Astrocyte (in vitro differentiated cells and primary cell): ENCODE measurements around the gene COX11. TPM values are rescaled to one million over a fixed set of nuclear protein-coding genes. Genes with fewer than 3 reads are reported as not detected.

Source experiments
- DNase-seq: peaks from one replicate; pipeline ENCODE4 v3.0.0-alpha.2; 2010; ENCODE audit warnings: low read depth
- FAIRE-seq: peaks from 2 replicates; lab custom pipeline; 2011; peaks lifted over from hg19 to GRCh38; lab: Jason Lieb, UNC
- H2AFZ ChIP-seq: 2 replicates; pipeline ENCODE4 v1.6.0; 2012; ENCODE audit warnings: low read depth, low read length, inconsistent platforms
- H3K27ac ChIP-seq: 2 replicates; pipeline ENCODE4 v1.5.1; 2011; ENCODE audit warnings: low read depth, low read length, inconsistent platforms
- H3K27me3 ChIP-seq: 2 replicates; pipeline ENCODE4 v1.6.0; 2011; ENCODE audit warnings: low read length, inconsistent platforms; ENCODE audit not compliant: insufficient read depth
- H3K36me3 ChIP-seq: 2 replicates; pipeline ENCODE4 v1.5.1; 2011; ENCODE audit warnings: low read length, inconsistent platforms; ENCODE audit not compliant: insufficient read depth
- H3K4me1 ChIP-seq: 2 replicates; pipeline ENCODE4 v1.5.1; 2011; ENCODE audit warnings: low read length, inconsistent platforms; ENCODE audit not compliant: insufficient read depth
- H3K4me2 ChIP-seq: 2 replicates; pipeline ENCODE4 v1.6.0; 2012; ENCODE audit warnings: low read length, inconsistent platforms
- H3K4me3 ChIP-seq: 2 replicates; pipeline ENCODE4 v1.5.1; 2011; ENCODE audit warnings: low read depth, mild to moderate bottlenecking, low read length, inconsistent platforms; ENCODE audit not compliant: insufficient read depth
- H3K79me2 ChIP-seq: 2 replicates; pipeline ENCODE4 v1.6.0; 2012; ENCODE audit warnings: mild to moderate bottlenecking, low read length, inconsistent platforms; ENCODE audit not compliant: insufficient read depth
- H3K9ac ChIP-seq: 2 replicates; pipeline ENCODE4 v1.6.0; 2012; ENCODE audit warnings: mild to moderate bottlenecking, low read length, inconsistent platforms
- H3K9me3 ChIP-seq: 2 replicates; pipeline ENCODE4 v1.5.1; 2012; ENCODE audit warnings: low read depth, mild to moderate bottlenecking, low read length, inconsistent platforms; ENCODE audit not compliant: insufficient read depth
- H4K20me1 ChIP-seq: 2 replicates; pipeline ENCODE4 v1.6.0; 2012; ENCODE audit warnings: low read length, inconsistent platforms; ENCODE audit not compliant: insufficient read depth
- H3K27ac Mint-ChIP-seq: one replicate; pipeline ENCODE4 v1.8.0; 2021; ENCODE audit warnings: mild to moderate bottlenecking, mixed read lengths; ENCODE audit not compliant: unreplicated experiment
- H3K27me3 Mint-ChIP-seq: one replicate; pipeline ENCODE4 v1.8.0; 2021; ENCODE audit warnings: low read depth, mixed read lengths; ENCODE audit not compliant: unreplicated experiment
- H3K36me3 Mint-ChIP-seq: one replicate; pipeline ENCODE4 v1.8.0; 2021; ENCODE audit warnings: low read depth, mixed read lengths; ENCODE audit not compliant: unreplicated experiment
- H3K4me1 Mint-ChIP-seq: one replicate; pipeline ENCODE4 v1.8.0; 2021; ENCODE audit warnings: low read depth, mixed read lengths; ENCODE audit not compliant: unreplicated experiment
- H3K4me3 Mint-ChIP-seq: one replicate; pipeline ENCODE4 v1.8.0; 2021; ENCODE audit warnings: mild to moderate bottlenecking, moderate library complexity, mixed read lengths; ENCODE audit not compliant: unreplicated experiment
- H3K9me3 Mint-ChIP-seq: one replicate; pipeline ENCODE4 v1.8.0; 2021; ENCODE audit warnings: mild to moderate bottlenecking, mixed read lengths; ENCODE audit not compliant: unreplicated experiment
- CTCF ChIP-seq: IDR thresholded peaks from 2 replicates; pipeline ENCODE4 v1.5.1; 2011; ENCODE audit warnings: low read depth, mild to moderate bottlenecking, inconsistent platforms, low read length, moderate library complexity; ENCODE audit not compliant: insufficient read depth
- EZH2 ChIP-seq: IDR thresholded peaks from 2 replicates; pipeline ENCODE4 v1.6.1; 2012; ENCODE audit warnings: mild to moderate bottlenecking, low read length, inconsistent platforms; ENCODE audit not compliant: insufficient read depth
- total RNA-seq: library from RNA; stranded (reverse); gene quantifications from 2 replicates; pipeline ENCODE4 v1.2.1, GENCODE V29; 2021

The COX11 gene
- total RNA-seq, 1 donor from 2014 or later: 36.4 TPM

GRCh38 chr17:54971901-54972300 is 3.4 kb upstream of the COX11 start:
- H3K27ac Mint-ChIP-seq: no peak overlapping the region

DNA sequence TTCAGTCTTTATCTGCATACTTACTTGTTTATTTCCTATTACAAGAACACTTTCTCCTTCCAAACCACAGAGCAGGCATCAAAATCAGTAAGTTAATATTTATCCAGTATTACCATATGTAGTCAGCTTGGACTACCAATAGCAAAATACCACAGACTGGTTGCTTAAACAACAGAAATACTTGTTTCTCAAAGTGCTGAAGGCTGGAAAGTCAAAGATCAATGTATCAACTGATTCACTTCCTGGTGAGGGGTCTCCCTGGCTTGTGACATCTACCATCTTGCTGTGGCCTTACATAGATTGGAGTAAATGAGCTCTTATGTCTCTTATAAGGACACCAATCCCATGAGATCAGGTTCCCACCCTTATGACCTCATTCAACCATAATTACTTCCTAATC is 2.7 kb upstream of the COX11 start:
- no peaks in the 10 kb centered on the region for H3K36me3 ChIP-seq
- no peaks in the 10 kb centered on the region for H3K27me3 ChIP-seq
- no peak for TF ChIP-seq EZH2
- no peak overlapping the region for H3K27ac Mint-ChIP-seq
- H3K9me3 Mint-ChIP-seq: no peaks in the 10 kb centered on the region
- H3K9ac ChIP-seq: no peak overlapping the region
- no peaks in the 10 kb centered on the region for H3K27me3 Mint-ChIP-seq
- peaks cover 12% of the 10 kb centered on the region for H3K4me1 Mint-ChIP-seq
- DNase-seq (no peak), FAIRE-seq (no peak)
- no peak overlapping the region for H3K4me3 Mint-ChIP-seq
- H3K9me3 ChIP-seq: no peaks in the 10 kb centered on the region
- peaks cover 18% of the 10 kb centered on the region for H4K20me1 ChIP-seq
- H3K4me3 ChIP-seq: no peak overlapping the region
- peaks cover 8% of the 10 kb centered on the region for H3K4me1 ChIP-seq
- no peak overlapping the region for H3K27ac ChIP-seq
- H2AFZ ChIP-seq: no peak overlapping the region
- peaks cover 86% of the 10 kb centered on the region for H3K79me2 ChIP-seq
- H3K36me3 Mint-ChIP-seq: peaks cover 4% of the 10 kb centered on the region
- H3K4me2 ChIP-seq: no peak overlapping the region

More at GRCh38 chr17:54971901-54972300, 3.4 kb upstream of the COX11 start:
- Histone ChIP-seq H3K4me3 (no peak overlapping the region), H3K9ac (no peak overlapping the region), H3K27me3 (no peaks in the 10 kb centered on the region), H3K4me2 (no peak overlapping the region), H3K36me3 (no peaks in the 10 kb centered on the region), H2AFZ (no peak overlapping the region), H3K9me3 (no peaks in the 10 kb centered on the region), H3K27ac (no peak overlapping the region), H3K79me2 (peaks cover 80% of the 10 kb centered on the region), H3K4me1 (peaks cover 8% of the 10 kb centered on the region), H4K20me1 (peaks cover 11% of the 10 kb centered on the region)
- H3K4me1 Mint-ChIP-seq: peaks cover 8% of the 10 kb centered on the region
- TF ChIP-seq CTCF: no peak
- no peak for TF ChIP-seq EZH2
- H3K36me3 Mint-ChIP-seq: peaks cover 4% of the 10 kb centered on the region
- FAIRE-seq: no peak
- H3K27me3 Mint-ChIP-seq: no peaks in the 10 kb centered on the region
- H3K9me3 Mint-ChIP-seq: no peaks in the 10 kb centered on the region
- H3K4me3 Mint-ChIP-seq: no peak overlapping the region
- no peak for DNase-seq

DNA sequence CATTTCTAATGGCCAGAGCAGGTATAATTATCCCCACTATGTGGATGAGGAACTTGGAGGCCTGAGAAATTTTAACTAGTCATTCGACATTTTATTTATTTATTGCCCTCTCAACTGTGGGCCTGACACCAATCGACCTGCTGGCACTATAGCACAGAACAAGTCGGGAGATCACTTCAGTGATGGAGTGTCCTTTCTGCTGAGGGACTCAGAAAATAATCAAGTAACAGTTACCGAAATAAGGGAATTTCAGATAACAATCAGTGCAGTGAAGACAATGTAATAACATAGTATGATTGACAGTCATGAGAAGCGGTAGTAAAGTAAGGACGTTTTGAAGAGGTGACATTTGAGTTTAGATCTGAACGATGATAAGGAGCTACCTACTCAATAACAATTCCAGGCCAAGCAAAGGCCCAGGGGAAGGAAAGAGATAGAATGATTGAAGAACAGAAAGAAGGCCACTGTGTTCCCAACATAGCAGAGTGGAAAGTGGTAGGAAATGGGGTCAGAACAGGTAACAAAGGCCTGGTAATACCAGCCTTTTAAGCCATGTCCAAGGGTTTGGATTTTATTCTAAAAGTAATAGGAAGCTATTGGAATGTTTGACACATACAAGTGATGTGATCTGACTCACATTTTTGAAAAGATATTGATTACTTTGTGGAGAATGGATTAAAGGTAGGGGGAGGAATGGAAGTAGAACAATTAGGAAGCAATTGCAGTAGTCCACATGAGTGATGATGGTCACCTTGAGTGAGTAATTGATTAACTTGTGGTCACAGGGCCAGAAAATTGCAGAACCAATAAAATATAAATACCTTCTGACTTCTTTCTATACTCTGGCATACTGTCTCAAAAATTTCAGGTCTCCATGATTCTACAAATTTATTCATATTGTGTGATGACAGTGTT is 1.5 kb upstream of the COX11 start:
- H3K27ac ChIP-seq: peak overlapping the region; percentile 75
- FAIRE-seq: no peak
- Mint-ChIP-seq H3K4me1 (peaks cover 12% of the 10 kb centered on the region), H3K4me3 (peak overlapping the region; percentile 18), H3K27me3 (no peaks in the 10 kb centered on the region), H3K27ac (no peak overlapping the region), H3K9me3 (no peaks in the 10 kb centered on the region), H3K36me3 (peaks cover 4% of the 10 kb centered on the region)
- H4K20me1 ChIP-seq: peaks cover 19% of the 10 kb centered on the region
- peak overlapping the region; percentile 98 for H3K4me2 ChIP-seq
- peaks cover 8% of the 10 kb centered on the region for H3K4me1 ChIP-seq
- H3K9ac ChIP-seq: peak overlapping the region; percentile 94
- DNase-seq: no peak
- no peaks in the 10 kb centered on the region for H3K9me3 ChIP-seq
- H3K4me3 ChIP-seq: peak overlapping the region; percentile 89
- peaks cover 83% of the 10 kb centered on the region for H3K79me2 ChIP-seq
- TF ChIP-seq CTCF: no peak
- TF ChIP-seq EZH2: no peak
- H2AFZ ChIP-seq: peak overlapping the region; percentile 99
- no peaks in the 10 kb centered on the region for H3K27me3 ChIP-seq
- H3K36me3 ChIP-seq: no peaks in the 10 kb centered on the region
